CD1c-positive myeloid dendritic cell (primary cell): ENCODE data around the gene KIF26B.
"Not testable (repeated sequence)": the region's sequence is repeated elsewhere in the genome, so short reads cannot be mapped to it uniquely, and the experiment has no call there.

ENCODE experiments used
- DNase-seq: peaks from one replicate; pipeline ENCODE4 v3.0.0-alpha.2; 2016; ENCODE audit errors: extremely low spot score

Gene KIF26B

DNA sequence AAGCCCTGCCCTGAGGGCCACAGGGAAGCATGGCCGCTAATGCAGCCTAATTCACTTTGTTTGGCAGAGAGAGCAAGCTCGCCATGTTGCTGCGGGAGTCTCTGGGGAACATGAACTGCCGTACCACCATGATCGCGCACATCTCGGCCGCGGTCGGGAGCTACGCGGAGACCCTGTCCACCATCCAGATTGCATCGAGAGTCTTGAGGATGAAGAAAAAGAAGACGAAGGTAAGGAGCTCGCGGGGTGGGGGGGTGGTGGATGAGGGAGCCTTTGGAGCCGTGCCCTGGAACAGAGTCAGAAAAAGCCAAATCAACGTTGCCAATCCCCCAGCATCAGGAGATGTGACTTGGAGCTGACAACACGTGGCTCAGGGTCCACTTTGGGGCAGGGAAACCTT, 529.4 kb downstream of the KIF26B start:
- no peak for DNase-seq

GRCh38 chr1:245684571-245684970, 529.8 kb downstream of the KIF26B start:
- DNase-seq, result no peak

- DNase-seq, result no peak
Observed at GRCh38 chr1:245685111-245685810, 530.5 kb downstream of the KIF26B start.

DNA sequence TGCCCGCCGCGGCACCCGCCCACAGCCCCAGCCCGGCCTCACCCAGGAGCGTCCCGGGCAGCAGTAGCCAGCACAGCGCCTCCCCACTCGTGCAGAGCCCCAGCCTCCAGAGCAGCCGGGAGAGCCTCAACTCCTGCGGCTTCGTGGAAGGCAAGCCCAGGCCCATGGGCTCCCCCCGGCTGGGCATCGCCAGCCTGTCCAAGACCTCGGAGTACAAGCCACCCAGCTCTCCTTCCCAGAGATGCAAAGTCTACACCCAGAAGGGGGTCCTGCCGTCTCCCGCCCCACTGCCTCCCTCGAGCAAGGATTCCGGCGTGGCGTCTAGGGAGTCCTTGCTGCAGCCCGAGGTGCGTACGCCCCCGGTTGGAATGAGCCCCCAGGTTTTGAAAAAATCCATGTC, 531.2 kb downstream of the KIF26B start:
- no peak for DNase-seq

- no peak for DNase-seq
Observed at GRCh38 chr1:245686446-245687030, 531.8 kb downstream of the KIF26B start.

DNA sequence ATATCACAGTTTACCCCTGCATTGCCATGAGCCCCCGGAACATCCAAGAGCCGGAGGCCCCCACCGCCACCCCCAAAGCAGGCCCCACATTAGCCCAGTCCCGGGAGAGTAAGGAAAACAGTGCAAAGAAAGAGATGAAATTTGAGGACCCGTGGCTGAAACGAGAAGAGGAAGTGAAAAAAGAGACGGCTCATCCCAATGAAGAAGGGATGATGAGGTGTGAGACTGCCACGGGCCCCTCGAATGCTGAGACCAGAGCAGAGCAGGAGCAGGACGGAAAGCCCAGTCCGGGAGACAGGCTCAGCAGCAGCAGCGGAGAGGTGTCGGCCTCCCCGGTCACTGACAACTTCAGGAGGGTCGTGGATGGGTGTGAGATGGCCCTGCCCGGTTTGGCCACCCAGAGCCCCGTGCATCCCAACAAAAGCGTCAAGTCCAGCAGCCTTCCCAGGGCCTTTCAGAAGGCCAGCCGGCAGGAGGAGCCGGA, 532.4 kb downstream of the KIF26B start:
- no peak for DNase-seq

- DNase-seq, result no peak
Observed at GRCh38 chr1:245687636-245688535, 533.1 kb downstream of the KIF26B start.

GRCh38 chr1:245688536-245689453, 534.0 kb downstream of the KIF26B start:
- no peak for DNase-seq

GRCh38 chr1:245690156-245690690, 535.4 kb downstream of the KIF26B start:
- DNase-seq, result peak; percentile 45

DNA sequence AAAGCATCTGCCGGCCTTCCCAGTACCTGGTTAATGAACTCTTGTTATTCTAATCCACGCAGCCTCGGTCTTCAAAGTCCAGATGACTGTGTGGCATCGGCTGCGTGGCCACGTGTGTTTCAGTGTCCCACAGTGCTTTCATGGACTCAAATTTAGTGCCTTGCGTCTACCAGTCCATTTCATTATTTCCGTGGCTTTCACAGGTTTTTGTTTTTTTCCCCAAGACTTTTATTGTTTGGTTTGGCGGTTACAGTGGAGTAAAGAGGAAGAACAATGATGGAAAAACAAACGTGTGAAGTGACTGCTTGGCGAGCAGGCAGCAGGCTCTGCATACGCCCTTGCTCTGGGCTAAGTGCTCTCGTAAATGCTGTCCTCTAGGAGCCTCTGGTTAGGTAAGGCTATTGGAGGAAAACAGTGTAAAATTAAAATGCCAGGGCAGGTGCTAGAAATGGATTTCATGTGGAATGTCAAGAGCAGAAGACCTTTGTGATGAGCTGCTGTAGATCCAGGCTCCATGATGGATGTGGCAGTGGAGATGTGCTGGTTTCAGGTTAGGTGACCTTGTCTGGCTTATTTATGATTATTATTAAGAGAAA, 536.3 kb downstream of the KIF26B start:
- no peak for DNase-seq

- no peak for DNase-seq
Observed at GRCh38 chr1:245691897-245692296, 537.1 kb downstream of the KIF26B start.

DNA sequence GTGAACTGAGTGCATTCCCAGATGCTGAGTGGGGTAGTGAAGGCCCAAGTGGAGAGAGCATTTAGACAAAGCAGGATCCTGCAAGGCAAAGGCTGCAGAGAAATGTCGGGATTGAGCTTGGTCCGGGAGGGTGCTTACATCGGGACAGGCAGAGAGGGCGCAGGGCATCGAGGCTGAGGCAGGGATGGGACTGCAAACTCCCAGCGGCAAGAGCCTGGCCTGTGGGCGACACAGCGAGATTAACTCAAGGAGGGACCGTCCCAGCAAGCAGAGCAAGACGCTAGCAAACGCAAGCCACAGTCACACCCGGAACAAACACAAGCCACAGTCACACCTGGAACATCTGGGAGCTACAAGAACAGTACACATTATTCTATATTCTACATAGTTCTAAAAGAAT, 537.5 kb downstream of the KIF26B start:
- no peak for DNase-seq

GRCh38 chr1:245693116-245693793, 538.5 kb downstream of the KIF26B start:
- no peak for DNase-seq

- DNase-seq, result no peak
Observed at GRCh38 chr1:245693941-245694752, 539.4 kb downstream of the KIF26B start.

- DNase-seq, result no peak
Observed at GRCh38 chr1:245694753-245695195, 540.0 kb downstream of the KIF26B start.

GRCh38 chr1:245695211-245695610, 540.4 kb downstream of the KIF26B start:
- no peak for DNase-seq

- not testable (repeated sequence) for DNase-seq
Observed at GRCh38 chr1:245695701-245696100, 540.9 kb downstream of the KIF26B start.

DNA sequence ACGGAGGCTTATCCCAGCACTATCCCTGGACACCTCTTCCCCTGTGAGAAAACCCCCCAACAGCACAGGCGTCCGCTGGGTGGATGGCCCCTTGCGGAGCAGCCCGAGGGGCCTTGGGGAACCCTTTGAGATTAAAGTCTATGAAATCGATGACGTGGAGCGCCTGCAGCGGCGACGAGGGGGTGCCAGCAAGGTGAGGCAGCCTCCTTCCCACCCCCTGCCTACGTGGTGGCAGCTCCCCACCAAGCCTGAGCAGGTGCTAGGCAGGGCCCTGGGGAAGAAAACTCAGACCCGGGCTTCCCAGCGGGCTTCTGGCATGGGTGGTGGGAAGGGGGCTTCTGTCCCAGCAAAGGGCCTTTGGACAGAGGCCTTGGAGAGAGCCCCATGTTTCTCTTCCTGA, 543.3 kb downstream of the KIF26B start:
- DNase-seq, result no peak

GRCh38 chr1:245698860-245699259, 544.1 kb downstream of the KIF26B start:
- no peak for DNase-seq
